Activated naive CD4-positive, alpha-beta T cell treated with anti-CD3 and anti-CD28 coated beads, Interleukin-2, amount 50 U/mL, for 24 hours (primary cell): ENCODE measurements around the gene GATA5.

Experiments used
- H3K27ac Mint-ChIP-seq: one replicate; pipeline ENCODE4 v1.8.0; 2021; ENCODE audit warnings: mild to moderate bottlenecking, mixed read lengths
- H3K27me3 Mint-ChIP-seq: one replicate; pipeline ENCODE4 v1.8.0; 2021; ENCODE audit warnings: mixed read lengths
- H3K36me3 Mint-ChIP-seq: one replicate; pipeline ENCODE4 v1.8.0; 2021; ENCODE audit warnings: mixed read lengths
- H3K4me1 Mint-ChIP-seq: one replicate; pipeline ENCODE4 v1.8.0; 2021; ENCODE audit warnings: mixed read lengths
- H3K4me3 Mint-ChIP-seq: one replicate; pipeline ENCODE4 v1.8.0; 2021; ENCODE audit warnings: mild to moderate bottlenecking, mixed read lengths
- H3K9me3 Mint-ChIP-seq: one replicate; pipeline ENCODE4 v1.8.0; 2021; ENCODE audit warnings: mixed read lengths

GATA5 gene

DNA sequence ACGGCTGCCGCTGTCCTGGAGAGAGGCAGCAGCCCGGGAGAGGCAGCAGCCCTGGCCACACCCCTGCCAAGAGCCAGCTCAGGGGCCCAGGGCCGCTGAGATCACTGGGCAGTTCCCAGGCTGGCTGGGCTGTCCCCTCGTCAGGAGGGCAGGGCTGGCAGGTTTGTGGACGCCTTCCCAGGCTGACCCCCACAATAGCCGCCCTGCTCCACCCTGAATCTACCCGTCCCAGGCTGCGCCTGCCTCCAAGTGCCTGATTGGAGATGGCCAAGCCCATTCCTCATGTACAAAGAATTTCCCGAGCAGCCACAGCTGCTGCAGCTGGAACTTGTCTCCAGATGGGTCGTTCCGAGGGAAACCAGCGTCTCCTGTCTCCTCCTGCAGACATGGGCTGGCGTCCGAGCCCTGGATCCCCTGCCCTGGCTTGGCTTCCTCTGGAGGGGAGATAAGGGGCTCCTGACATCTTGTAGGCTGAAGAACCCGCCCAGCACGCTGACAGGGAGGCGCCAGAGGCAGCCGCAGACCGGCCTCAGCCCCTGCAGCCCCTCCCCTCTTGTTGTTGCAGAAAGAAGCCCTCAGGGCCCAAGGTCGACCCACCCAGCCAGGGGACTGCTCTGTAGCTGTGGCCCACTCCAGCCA lies 9.4 kb upstream of the GATA5 start:
- Mint-ChIP-seq H3K36me3 (no peaks in the 10 kb centered on the region), H3K27ac (no peak overlapping the region), H3K4me1 (peaks cover 4% of the 10 kb centered on the region), H3K9me3 (no peaks in the 10 kb centered on the region), H3K27me3 (peaks cover 33% of the 10 kb centered on the region), H3K4me3 (no peak overlapping the region)

DNA sequence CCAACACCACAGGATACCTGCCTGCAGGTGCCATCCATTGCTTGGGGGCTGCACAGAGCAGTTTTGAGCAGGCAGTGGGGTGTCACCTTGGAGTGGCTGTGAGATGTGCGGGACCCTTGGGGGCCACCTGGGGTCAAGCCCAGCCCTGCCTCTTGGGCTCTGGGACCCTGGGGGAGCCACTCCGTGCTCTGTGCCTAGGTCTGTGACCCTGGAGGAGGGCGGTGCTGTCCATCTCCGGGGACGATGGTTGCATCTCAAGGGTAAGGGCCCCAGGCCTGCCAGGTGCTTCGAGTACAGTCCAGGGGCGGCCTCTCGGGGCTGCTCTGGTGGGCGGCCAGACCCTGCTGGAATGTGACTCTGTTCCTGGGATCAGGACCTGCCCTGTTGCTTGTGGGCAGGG lies 8.7 kb upstream of the GATA5 start:
- Mint-ChIP-seq H3K4me1 (peaks cover 4% of the 10 kb centered on the region), H3K27ac (no peak overlapping the region), H3K36me3 (no peaks in the 10 kb centered on the region), H3K27me3 (peaks cover 33% of the 10 kb centered on the region), H3K9me3 (no peaks in the 10 kb centered on the region), H3K4me3 (no peak overlapping the region)

DNA sequence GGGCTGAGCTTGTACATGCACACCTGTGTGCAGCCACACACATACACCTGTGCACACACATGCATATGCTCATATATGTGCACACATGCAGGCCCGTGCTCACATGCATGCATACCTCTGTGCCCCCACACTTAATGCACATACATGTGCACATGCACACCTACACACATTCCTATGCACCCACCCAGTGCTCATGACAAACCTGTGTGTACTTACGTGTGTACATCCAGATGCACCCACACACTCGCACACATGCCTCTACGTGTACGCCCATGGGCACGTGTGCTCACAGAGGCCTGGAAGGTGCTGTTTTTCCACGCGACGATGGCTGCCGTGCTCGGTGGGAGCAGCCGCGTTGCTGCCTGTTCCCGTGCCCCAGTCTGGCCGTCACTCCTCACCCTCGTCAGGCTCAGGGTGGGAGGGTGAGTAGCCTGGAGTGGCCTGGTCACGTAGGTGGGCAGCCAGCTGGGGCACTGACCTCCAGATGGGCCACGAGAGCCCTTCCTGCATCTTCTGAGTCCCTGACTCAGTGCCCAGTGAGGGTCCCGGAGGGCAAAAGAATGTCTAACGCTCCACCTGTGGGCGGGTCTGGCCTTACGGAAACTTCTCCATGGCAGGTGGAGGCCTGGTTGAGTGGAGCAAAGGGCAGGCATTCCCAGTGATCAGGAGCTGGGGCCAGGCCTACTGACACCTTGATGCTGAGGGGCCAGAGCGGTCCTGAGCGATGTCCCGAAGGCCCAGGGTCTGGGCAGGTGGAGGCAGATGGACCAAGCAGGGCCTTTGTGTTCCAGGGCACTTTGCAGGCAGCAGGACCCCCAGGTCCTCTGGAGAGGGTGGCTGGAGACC lies 8.0 kb upstream of the GATA5 start:
- H3K4me1 Mint-ChIP-seq, result peaks cover 4% of the 10 kb centered on the region
- no peaks in the 10 kb centered on the region for H3K36me3 Mint-ChIP-seq
- H3K27ac Mint-ChIP-seq, result no peak overlapping the region
- H3K27me3 Mint-ChIP-seq, result peaks cover 36% of the 10 kb centered on the region
- no peaks in the 10 kb centered on the region for H3K9me3 Mint-ChIP-seq
- no peak overlapping the region for H3K4me3 Mint-ChIP-seq

DNA sequence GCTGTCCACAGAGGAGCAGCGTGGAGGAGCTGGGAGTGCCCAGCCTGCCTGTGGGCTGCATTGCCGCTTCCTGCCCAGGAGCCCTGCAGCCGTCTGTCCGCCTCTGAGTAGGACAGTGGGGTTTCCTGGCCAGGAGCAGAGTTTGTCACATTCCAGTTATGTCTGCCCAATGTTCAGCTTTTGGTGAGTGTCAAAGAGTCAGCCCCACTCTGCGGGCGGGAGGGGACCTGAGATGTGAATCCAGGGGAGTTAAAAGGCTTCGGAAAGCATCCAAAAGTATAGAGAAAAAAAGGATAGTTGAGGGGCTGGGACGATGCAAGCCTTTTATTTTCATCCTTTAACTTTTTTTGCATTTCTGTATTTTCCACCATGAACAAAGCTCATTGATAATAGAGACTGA lies 7.2 kb upstream of the GATA5 start:
- no peak overlapping the region for H3K27ac Mint-ChIP-seq
- no peaks in the 10 kb centered on the region for H3K36me3 Mint-ChIP-seq
- H3K9me3 Mint-ChIP-seq, result no peaks in the 10 kb centered on the region
- peaks cover 4% of the 10 kb centered on the region for H3K4me1 Mint-ChIP-seq
- H3K27me3 Mint-ChIP-seq, result peaks cover 37% of the 10 kb centered on the region
- H3K4me3 Mint-ChIP-seq, result no peak overlapping the region

DNA sequence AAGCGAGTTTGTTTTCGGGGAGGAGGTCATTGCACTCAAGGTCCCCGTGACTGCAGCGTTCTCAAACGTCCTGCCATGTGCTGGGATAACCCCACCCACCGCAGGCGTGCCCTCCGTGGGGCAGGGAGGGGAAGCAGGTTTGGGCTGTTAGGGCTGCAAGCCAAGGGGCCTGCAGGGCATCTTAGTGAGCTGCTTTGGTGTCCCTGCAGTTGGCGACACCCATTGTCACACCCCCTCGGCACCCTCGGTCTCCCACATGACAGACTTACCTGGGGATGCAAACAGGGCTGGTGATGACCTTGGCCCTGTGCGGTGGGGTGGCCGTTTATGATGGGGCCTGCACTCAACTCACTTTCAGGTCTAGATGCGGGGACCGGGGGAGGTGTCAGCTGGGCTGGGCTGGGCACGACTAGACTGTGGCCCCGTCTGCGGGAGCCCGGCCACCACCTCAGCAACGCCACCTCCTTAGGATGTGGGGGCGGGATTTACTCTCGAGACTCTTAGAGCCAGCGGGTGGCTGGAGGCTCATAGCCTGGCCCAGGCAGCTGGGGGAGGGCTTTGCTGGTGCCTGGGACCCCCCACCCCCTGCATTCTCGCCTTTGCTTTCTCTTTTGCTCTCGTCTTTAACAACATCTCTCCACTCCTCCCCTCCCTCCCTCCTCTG lies 6.5 kb upstream of the GATA5 start:
- Mint-ChIP-seq H3K27me3 (peaks cover 40% of the 10 kb centered on the region), H3K4me3 (no peak overlapping the region), H3K4me1 (peaks cover 4% of the 10 kb centered on the region), H3K36me3 (no peaks in the 10 kb centered on the region), H3K9me3 (no peaks in the 10 kb centered on the region), H3K27ac (no peak overlapping the region)

DNA sequence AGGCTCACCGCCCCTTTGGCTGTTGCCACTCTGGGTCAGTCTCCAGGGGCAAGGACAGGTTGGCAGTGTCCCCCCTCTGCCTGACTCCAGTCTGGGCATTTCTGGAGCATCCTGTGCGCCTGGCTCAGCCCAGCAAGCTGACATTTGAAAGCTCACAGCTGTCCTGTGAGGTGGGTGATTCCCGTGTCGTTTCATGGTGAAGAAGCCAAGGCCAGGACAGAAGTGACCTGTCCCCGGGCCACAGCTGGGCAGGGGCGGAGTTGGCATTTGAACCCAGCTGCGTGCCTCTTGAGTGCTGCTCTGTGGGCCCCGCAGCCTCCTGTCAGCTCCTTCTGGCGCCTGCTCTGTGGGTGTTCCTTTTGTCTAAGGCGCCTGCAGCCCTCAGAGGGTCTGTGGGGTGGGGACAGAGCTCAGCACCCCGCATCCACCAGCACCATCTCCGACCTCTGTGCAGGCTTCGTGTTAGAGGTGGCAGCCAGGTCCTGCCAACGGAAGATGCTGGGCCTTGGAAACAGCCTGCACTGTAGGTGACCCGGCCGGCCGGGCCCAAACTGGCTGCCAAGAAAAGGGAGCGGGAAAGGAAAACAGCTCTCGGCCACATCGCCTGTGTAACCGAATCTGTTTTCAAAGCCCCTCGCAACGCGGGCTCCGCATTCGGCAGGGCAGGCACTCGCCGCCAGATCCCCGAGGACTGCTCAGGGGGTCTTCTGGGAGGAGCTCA lies 5.8 kb upstream of the GATA5 start:
- H3K27me3 Mint-ChIP-seq, result peaks cover 39% of the 10 kb centered on the region
- H3K27ac Mint-ChIP-seq, result no peak overlapping the region
- no peaks in the 10 kb centered on the region for H3K36me3 Mint-ChIP-seq
- no peak overlapping the region for H3K4me3 Mint-ChIP-seq
- peaks cover 9% of the 10 kb centered on the region for H3K4me1 Mint-ChIP-seq
- no peaks in the 10 kb centered on the region for H3K9me3 Mint-ChIP-seq

DNA sequence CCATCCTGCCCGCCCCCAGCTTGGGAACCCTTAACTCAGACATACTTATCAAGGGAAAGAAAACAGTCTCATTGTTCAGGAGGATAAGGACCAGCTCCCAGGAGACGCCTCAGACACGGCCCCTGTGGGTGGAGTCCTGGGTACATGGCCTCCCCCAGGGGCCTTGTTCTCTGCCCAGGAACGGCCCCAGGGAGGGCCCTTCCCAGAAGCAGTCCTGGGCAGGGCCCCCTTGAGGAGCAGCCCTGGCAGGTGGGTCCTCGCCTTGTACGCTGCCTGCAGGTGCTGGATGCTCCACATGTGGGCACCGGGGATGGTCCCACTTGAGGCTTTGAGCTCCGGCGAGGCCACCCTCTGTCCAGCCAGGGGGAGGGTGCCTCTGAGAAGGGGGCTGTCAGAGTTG lies 4.5 kb upstream of the GATA5 start:
- H3K27ac Mint-ChIP-seq, result no peak overlapping the region
- no peaks in the 10 kb centered on the region for H3K36me3 Mint-ChIP-seq
- no peak overlapping the region for H3K4me3 Mint-ChIP-seq
- H3K4me1 Mint-ChIP-seq, result peaks cover 9% of the 10 kb centered on the region
- H3K27me3 Mint-ChIP-seq, result peaks cover 33% of the 10 kb centered on the region
- H3K9me3 Mint-ChIP-seq, result no peaks in the 10 kb centered on the region

DNA sequence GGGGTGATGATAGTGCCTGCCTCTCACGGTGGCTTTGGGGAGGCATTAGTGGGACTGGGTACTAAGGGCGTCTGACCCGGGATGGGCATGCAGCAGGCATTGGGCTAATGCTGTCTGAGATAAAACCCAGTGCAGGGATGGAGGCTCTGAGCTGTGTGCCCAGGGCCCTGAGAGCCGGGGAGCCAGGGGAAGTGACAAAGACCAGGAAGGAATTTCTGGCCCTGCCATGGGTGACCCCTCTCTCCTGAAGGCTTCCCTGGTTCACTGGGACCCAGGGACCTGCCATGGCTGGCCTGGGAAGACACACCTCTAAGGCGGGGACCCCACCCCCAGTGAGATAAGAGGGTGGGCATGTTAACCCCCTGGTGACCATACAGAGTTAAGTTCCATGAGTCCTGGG lies 3.9 kb upstream of the GATA5 start:
- H3K9me3 Mint-ChIP-seq, result no peaks in the 10 kb centered on the region
- H3K27me3 Mint-ChIP-seq, result peaks cover 33% of the 10 kb centered on the region
- peak overlapping the region; percentile 53 for H3K27ac Mint-ChIP-seq
- H3K36me3 Mint-ChIP-seq, result no peaks in the 10 kb centered on the region
- H3K4me3 Mint-ChIP-seq, result no peak overlapping the region
- peaks cover 9% of the 10 kb centered on the region for H3K4me1 Mint-ChIP-seq

DNA sequence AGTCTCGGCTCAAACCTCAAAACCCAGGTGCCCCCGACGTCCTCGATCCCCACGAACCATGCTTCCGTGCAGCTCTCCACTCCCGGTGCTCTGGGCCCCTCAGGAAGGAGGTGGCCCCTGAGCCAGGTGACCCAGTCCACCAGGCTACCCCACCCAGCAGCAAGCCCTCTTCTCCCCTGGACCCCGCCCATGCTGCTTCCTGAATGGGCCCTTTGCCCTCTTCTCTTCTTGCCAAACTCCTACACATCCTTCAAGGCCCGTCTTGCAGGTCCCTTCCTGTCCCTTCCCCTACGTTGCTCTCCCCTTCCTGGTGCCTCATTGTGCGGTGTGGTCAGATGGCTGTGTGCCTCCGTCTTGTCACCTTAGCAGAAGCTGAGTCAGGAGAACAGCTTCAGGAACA lies 3.4 kb upstream of the GATA5 start:
- peaks cover 9% of the 10 kb centered on the region for H3K4me1 Mint-ChIP-seq
- H3K9me3 Mint-ChIP-seq, result no peaks in the 10 kb centered on the region
- peaks cover 33% of the 10 kb centered on the region for H3K27me3 Mint-ChIP-seq
- peak overlapping the region; percentile 53 for H3K27ac Mint-ChIP-seq
- no peaks in the 10 kb centered on the region for H3K36me3 Mint-ChIP-seq
- H3K4me3 Mint-ChIP-seq, result no peak overlapping the region

DNA sequence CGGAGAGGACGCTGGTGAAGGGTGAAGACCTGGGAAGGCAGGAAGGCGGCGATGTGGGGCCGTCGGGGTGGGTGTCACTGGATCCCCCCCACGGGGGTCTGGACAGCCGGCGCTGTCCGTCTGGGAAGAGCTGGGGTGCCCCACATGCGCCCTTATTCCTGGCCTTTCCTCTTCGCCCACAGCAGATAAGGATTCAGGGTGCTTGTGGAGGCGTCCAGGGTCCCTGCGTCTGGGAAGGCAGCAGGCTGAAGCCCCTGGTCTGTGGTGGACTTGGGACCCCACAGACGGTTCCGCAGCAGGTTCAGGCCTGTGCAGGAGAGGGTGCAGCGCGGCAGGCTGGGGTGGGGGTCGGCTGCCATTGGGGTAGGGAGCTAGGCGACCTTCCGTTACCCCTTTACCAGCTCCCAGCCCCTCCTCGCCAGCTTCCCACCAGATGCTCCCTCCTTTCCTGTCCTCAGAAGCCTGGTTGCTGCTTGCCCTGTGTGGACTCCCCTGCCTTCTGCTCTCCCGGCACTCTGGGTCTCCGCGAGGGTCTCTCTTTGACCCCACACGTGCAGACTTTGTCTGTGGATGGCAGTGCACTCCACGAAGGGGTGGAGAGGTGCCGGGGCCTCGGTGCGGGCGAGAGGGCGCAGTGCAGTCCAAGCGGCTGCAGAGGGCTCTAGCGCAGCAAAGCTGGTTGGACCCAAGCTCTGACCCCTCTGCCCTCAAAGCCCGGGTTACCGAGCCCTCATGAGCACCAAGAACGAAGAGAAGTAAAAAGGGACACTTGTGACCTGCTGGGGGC lies 2.1 kb upstream of the GATA5 start:
- Mint-ChIP-seq H3K27ac (no peak overlapping the region), H3K27me3 (peaks cover 27% of the 10 kb centered on the region), H3K36me3 (no peaks in the 10 kb centered on the region), H3K4me3 (no peak overlapping the region), H3K9me3 (no peaks in the 10 kb centered on the region), H3K4me1 (peaks cover 7% of the 10 kb centered on the region)

DNA sequence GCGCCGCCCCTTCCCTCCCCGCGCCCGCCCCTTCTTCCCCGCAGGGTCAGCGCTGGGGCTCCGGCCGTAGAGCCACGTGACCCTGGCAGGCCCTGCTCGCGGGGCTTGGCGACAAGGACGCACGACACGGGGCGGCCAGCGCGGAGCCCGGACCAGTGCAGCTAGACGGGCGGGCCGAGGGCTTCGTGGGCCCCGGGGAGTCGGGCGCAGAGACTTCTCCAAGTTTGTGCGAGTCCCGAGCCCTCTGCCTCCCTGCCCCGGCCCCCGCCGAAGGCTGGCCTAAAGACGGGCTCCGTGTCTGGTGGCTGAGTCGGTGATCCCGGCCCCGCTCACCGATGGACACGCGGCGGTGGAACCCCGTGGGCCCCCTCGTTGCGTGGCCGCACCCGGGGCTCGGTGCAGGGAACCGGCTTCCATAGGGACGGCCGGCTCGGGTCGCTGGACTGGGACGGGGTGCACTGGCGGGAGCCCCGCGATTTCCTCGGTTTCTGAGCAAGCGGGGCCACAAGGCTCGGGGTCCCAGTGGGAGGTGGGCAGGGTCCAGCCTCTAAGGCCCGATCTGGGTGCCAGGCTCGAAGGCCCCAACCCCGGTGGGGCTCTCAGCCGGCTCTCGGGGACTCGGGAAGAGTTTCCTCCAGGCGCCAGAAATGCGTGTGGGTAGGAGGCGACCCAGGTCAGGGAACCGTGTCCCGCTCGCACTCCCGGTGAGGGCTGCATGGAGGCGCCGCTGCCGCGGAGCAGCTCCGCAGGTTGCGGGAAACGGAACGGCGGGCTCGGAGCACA lies 452 bp upstream of the GATA5 start:
- Mint-ChIP-seq H3K9me3 (no peaks in the 10 kb centered on the region), H3K27ac (no peak overlapping the region), H3K4me3 (no peak overlapping the region), H3K36me3 (no peaks in the 10 kb centered on the region), H3K4me1 (peaks cover 5% of the 10 kb centered on the region), H3K27me3 (peaks cover 28% of the 10 kb centered on the region)

DNA sequence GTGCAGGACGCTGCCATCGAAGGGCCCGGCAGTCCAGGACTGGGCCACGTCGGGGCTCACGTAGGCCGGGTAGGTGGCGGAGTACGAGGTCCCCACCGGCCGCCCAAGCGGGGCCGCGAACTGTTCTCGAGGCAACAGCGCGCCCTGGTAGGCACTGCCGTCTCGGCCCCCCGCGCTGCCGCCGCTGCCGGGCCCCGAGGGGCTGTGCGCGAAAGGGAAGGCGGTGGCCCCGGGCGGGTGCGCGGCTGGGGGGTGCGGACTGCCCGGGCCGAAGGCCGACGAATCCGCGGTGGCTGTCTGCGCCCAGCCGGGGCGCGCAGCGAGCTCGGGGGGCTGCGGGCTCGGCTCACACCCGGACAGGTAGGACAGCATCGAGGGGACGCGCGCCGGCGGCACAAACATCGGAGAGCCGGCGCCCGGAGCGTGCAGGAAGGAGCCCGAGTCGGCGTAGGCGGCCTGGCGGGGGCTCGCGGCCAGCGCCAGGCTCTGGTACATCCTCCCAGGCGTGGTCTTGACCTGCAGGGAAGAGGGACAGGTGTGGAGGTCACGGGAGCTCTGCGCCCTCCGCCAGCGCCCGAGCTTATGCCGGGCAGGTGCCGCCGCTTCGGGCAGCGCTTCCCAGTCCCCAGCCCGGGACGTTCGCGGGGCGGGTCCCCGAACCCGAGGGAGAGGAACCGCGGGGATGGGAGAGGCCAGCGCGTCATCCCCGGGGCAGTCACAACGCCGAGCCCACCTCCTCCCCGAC lies 596 bp downstream of the GATA5 start:
- H3K4me1 Mint-ChIP-seq, result peaks cover 5% of the 10 kb centered on the region
- no peaks in the 10 kb centered on the region for H3K36me3 Mint-ChIP-seq
- H3K4me3 Mint-ChIP-seq, result no peak overlapping the region
- H3K27ac Mint-ChIP-seq, result no peak overlapping the region
- peaks cover 28% of the 10 kb centered on the region for H3K27me3 Mint-ChIP-seq
- no peaks in the 10 kb centered on the region for H3K9me3 Mint-ChIP-seq

DNA sequence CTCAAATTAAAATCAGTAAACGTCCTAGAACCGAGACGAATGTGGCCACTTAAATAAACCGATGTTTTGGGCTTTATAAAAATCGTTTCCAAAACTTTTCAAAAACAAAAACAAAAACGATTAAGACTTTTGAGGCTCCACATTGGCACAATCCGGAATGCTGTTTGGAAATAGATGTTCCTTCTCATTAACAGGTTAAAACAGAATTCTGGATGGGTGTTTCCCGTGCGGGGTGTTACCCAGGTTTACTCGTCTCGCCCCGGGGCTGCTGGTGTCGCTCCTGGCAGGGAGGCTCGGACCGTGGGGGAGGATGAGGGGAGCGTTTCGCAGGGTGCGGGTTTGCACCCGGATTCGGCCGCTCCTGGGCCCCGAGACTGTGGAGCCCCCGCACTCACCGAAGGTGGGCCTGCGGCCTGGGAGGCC lies 1.2 kb downstream of the GATA5 start:
- Mint-ChIP-seq H3K27ac (no peak overlapping the region), H3K9me3 (no peaks in the 10 kb centered on the region), H3K27me3 (peaks cover 32% of the 10 kb centered on the region), H3K4me3 (no peak overlapping the region), H3K36me3 (no peaks in the 10 kb centered on the region), H3K4me1 (peaks cover 5% of the 10 kb centered on the region)
